ENCODE measurements around the gene C1orf21. TPM values are rescaled to one million over a fixed set of nuclear protein-coding genes. Genes with fewer than 3 reads are reported as not detected.

Gene C1orf21
- total RNA-seq, 1 donor from 2014 or later, result 45.6 TPM

GRCh38 chr1:184650177-184650866 is 263.5 kb downstream of the C1orf21 start:
- DNase-seq, result no peak
- no peak for ATAC-seq
- intact Hi-C loops (cut with micrococcal nuclease), result no loop called here

GRCh38 chr1:184655185-184655584 is 268.4 kb downstream of the C1orf21 start:
- ATAC-seq (no peak), DNase-seq (no peak)
- intact Hi-C loops (cut with micrococcal nuclease), result no loop called here

GRCh38 chr1:184656221-184656620 is 269.4 kb downstream of the C1orf21 start:
- intact Hi-C loops (cut with micrococcal nuclease), result no loop called here
- no peak for ATAC-seq

GRCh38 chr1:184658055-184658454 is 271.2 kb downstream of the C1orf21 start:
- DNase-seq (no peak), ATAC-seq (no peak)
- intact Hi-C loops (cut with micrococcal nuclease), result no loop called here

More at GRCh38 chr1:184656221-184656620, 269.4 kb downstream of the C1orf21 start:
- DNase-seq, result no peak

GRCh38 chr1:184660462-184661191 is 273.8 kb downstream of the C1orf21 start:
- intact Hi-C loops (cut with micrococcal nuclease), result loop anchor here (5.0 kb wide), 1 partner anchor 93 kb away; no protein-coding TSS in a partner anchor
- no peak for DNase-seq
- no peak for ATAC-seq

- ATAC-seq, result no peak
- intact Hi-C loops (cut with micrococcal nuclease), result loop anchor here (5.0 kb wide), 1 partner anchor 94 kb away; no protein-coding TSS in a partner anchor
- DNase-seq, result no peak
Measured at GRCh38 chr1:184661801-184662200, 275.0 kb downstream of the C1orf21 start.

- intact Hi-C loops (cut with micrococcal nuclease), result loop anchor here (5.0 kb wide), 1 partner anchor 97 kb away; no protein-coding TSS in a partner anchor
- peak; percentile 90 for DNase-seq
- ATAC-seq, result peak; percentile 96
Measured at GRCh38 chr1:184664042-184664660, 277.3 kb downstream of the C1orf21 start.

- intact Hi-C loops (cut with micrococcal nuclease), result loop anchor here (5.0 kb wide), 1 partner anchor 97 kb away; no protein-coding TSS in a partner anchor
- peak; percentile 17 for ATAC-seq
Measured at GRCh38 chr1:184664661-184665060, 277.8 kb downstream of the C1orf21 start.

GRCh38 chr1:184665360-184665759 is 278.5 kb downstream of the C1orf21 start:
- ATAC-seq, result no peak

More at GRCh38 chr1:184664661-184665060, 277.8 kb downstream of the C1orf21 start:
- no peak for DNase-seq

GRCh38 chr1:184669391-184669790 is 282.6 kb downstream of the C1orf21 start:
- DNase-seq (no peak), ATAC-seq (no peak)
- intact Hi-C loops (cut with micrococcal nuclease), result no loop called here

More at GRCh38 chr1:184665360-184665759, 278.5 kb downstream of the C1orf21 start:
- intact Hi-C loops (cut with micrococcal nuclease), result no loop called here
- no peak for DNase-seq

GRCh38 chr1:184672013-184672726 is 285.3 kb downstream of the C1orf21 start:
- ATAC-seq (no peak), DNase-seq (no peak)
- intact Hi-C loops (cut with micrococcal nuclease), result no loop called here

GRCh38 chr1:184673305-184673704 is 286.5 kb downstream of the C1orf21 start:
- no peak for ATAC-seq
- no peak for DNase-seq
- intact Hi-C loops (cut with micrococcal nuclease), result no loop called here

GRCh38 chr1:184677344-184677743 is 290.5 kb downstream of the C1orf21 start:
- no peak for ATAC-seq
- no peak for DNase-seq
- intact Hi-C loops (cut with micrococcal nuclease), result no loop called here

Measured in left ventricle myocardium superior (tissue), 1 donor.